Uterus (tissue), 2 donors: ENCODE measurements around the gene OR51B5.

Experiments
- CTCF ChIP-seq, 4 experiments: fragments of 200-600 bp in 2 of 4; fragments of 450-650 bp in 2 of 4; sonication (generic) in 2 of 4; IDR thresholded peaks; one replicate each; pipeline ENCODE4 v1.5.1; 2016 to 2019; ENCODE audit warnings: antibody characterized with exemption in 4 of 4, mild to moderate bottlenecking in 2 of 4, moderate library complexity in 1 of 4
- POLR2A ChIP-seq, 2 donors: fragments of 450-650 bp; IDR thresholded peaks; one replicate each; pipeline ENCODE4 v1.6.1; 2016; ENCODE audit warnings: antibody characterized with exemption in 2 of 2, mild to moderate bottlenecking in 1 of 2, moderate library complexity in 1 of 2

- TF ChIP-seq CTCF (IDR thresholded peaks at IDR 0.05) (no peak), POLR2A (IDR thresholded peaks at IDR 0.05) (no peak)
Observed at GRCh38 chr11:5349550-5349949, 6.2 kb upstream of the OR51B5 start.
